COLO668 (cell line): Measurements from ENCODE around the gene FAM72A.
"Not testable (repeated sequence)": the region's sequence is repeated elsewhere in the genome, so short reads cannot be mapped to it uniquely, and the experiment has no call there.

Source experiments
- DNase-seq: peaks from one replicate; lab custom pipeline; 2025; ENCODE audit not compliant: unreplicated experiment; lab: John Stamatoyannopoulos, UW

FAM72A gene

DNA sequence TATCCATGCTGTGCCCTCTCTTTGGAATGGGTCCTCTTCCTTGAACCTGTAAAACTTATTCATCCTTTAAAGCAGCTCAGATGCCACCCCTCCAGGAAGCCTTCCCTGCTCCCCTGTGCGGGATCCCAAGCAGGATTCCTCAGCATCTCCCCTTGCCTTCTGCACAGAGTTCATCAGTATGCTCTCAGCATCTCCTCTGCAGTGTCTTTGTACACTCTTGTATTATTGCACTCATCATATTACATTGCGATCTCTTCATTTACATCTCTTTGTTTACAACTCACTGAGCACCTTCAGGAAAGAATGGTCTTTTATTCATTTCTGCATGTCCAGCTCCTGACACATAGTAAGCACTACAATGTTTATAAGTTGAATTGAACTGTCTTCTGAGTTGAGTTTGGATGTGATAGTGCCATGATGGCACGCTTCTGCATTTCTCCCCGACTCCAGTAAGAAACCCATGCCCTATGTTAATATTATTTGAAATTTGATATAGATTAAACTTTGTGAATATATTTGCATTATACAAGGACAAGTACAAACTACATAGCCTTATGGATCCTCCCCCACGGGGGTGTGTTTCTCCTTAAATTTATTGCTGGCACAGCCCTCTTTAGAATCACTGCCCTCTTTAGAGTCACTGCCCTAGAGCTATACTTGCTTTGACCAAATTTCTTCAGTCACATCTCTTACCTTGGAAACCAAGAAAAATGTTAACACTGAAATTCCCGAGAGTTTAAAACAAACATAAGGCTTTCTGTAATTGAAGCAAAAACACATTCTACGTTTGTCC lies 13.2 kb upstream of the FAM72A start:
- DNase-seq: not testable (repeated sequence)

- not testable (repeated sequence) for DNase-seq
Observed at GRCh38 chr1:206210802-206211201, 8.2 kb upstream of the FAM72A start.

DNA sequence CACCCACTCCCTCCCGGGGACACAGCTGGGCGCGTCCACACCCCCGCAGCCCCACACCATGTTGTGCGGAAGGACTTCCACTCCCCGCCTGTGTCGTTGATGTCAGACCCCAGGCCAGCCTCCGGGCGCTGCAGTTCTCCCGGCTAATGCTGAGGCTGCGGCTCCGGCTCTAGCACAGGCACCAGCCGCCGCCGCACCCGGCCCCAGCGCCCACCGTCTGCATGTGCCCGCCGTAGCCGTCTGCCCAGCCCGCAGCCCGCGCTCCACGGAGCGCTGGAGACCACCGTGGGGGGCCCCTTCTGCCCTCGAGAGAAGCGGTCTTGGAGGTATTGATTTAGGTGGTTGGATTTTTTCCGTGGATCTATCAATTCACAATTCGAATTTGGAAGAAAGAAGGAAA lies 2.9 kb upstream of the FAM72A start:
- DNase-seq: not testable (repeated sequence)

DNA sequence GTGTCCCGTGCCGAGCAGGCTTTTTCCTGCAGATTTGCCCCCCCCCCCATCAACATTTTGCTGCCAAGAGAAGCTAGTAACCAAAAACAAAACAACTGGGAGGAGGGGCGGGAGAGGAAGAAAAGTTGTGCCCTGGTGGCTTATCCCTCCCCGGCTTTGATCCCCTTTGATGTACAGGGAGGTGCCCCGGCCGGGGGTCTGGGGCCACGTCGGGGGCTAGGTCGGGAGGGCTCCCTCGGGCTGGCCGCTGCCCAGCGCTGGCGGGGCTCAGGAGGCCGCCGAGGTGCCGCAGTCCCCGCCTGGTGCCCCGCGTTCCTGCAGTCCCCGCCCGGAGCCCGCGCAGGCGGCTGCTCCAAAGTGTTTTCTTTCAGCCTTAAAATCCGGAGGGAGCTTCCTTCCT lies 2.2 kb upstream of the FAM72A start:
- not testable (repeated sequence) for DNase-seq

DNA sequence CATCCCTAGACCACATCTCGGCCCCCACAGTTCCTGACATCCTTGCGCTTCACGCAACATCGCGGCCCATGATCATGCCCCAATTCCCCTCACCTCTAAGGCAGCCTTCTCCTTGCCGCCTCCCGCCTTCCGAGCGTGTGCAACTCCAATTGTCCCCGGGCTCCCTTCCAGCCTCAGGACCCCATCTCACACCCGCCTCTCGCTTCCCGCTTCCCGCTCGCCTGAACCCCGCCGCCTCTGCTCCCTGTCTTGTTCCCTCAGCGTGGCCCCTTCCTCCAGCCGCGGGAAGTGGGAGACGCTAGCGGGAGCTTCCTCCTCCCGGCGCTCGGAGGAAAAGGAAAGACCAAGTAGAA lies 1.5 kb upstream of the FAM72A start:
- DNase-seq: not testable (repeated sequence)

DNA sequence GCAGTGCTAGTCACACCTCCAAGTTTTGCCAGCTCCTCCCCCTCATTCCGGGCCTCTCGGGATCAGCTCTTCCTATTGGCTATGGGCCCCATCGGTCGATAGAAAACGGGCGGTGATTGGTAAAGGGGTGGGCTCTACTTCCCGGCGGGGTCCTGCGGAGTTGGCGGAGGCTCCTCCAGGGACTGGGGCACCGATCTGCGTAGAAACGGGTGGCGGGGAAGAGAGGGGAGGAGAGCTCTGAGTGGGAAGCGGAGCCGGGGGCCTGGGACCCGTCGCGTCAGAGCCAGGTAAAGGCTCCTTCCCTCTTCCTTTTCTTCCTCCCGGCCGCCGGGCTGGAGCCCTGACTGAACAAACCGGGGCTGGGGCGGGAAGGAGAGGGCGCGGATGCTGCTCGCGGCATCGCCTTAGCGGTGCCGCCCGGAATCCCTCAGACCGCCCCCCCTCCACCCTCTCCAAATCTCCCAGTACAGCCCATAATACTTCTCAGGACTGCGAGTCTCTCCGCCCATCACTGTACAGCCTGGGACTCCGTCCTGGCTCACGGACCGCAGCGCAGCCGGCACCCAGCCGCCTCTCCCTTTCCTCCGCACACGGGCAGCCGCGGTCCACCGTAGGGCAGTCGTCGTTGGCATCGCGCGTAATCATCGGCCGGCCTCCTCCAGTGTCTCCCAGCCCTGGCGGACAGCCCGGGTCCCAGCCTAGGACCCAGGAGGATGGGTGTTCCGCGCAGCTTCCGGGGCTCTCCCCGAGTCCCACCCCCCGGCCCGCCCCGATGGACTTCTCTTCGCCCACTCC lies 922 bp upstream of the FAM72A start, which contains the start of gene SRGAP2:
Gene SRGAP2 (plus strand): TSS at position 178 of the 795 bp plus-strand sequence. CDS start 2,430 bp downstream, outside the sequence.
- DNase-seq: peak; percentile 55

- DNase-seq: not testable (repeated sequence)
Observed at GRCh38 chr1:206196748-206197424, 5.8 kb downstream of the FAM72A start.

GRCh38 chr1:206195182-206195581 lies 7.5 kb downstream of the FAM72A start:
- DNase-seq: not testable (repeated sequence)

- DNase-seq: not testable (repeated sequence)
Observed at GRCh38 chr1:206186826-206187225, 15.8 kb downstream of the FAM72A start.

GRCh38 chr1:206185778-206186177 lies 16.9 kb downstream of the FAM72A start:
- DNase-seq: not testable (repeated sequence)

DNA sequence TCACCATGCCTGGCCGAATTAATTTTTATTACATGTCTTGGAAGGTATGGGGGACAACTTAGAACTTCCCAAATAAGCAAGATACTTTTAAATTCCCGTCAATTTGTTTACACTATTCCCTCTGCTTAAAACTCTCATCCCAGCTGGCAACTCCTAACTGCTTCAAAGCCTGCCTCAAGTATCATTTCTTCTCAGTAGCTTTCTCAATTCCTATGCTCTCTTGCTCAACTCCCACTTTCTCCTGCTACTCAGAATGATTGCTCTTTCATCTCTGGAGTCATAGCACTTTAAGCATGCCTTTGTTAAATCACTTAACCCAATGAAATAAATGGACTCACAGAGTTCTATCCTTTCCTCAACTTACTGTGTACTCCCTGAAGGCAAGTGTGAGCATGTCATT lies 18.9 kb downstream of the FAM72A start:
- not testable (repeated sequence) for DNase-seq

GRCh38 chr1:206182368-206183317 lies 20.0 kb downstream of the FAM72A start:
- not testable (repeated sequence) for DNase-seq

DNA sequence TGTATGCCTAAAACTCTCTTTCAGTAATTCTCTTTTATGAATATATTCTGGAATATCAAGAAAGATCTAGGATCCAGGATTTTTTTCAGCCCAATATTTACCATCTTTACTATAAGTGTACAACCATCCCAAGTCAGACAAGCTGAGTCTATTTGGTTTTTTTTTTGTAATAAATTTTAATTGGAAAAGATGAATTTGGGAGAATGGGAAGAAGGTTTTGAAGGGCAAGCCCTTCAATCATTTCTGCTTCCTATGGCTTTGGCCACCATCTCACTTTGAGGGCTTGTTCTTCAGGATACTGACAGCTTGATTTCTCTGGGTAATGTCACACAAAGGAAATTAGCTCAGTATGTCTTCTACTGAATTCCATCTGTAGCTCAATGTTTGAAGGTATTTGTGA lies 23.0 kb downstream of the FAM72A start:
- DNase-seq: not testable (repeated sequence)

GRCh38 chr1:206178061-206178989 lies 24.3 kb downstream of the FAM72A start:
- not testable (repeated sequence) for DNase-seq

DNA sequence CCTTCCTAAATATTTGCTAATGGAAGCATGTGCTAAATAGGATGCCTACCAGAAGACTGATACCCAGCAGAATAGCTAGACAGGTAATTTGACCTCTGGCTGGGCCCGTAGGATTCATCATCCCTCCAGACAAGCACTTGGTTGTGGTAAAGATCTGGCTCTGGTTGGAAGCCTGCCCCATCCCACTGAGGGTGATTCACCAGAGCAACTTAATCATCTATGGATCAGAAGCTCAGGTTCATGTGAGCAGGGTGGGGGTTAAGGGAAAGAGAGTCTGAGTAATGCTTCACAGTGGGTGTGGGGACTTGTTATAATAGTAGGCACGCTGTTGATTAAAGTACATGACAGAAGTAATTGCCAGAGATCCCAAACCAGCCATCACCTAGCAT lies 26.5 kb downstream of the FAM72A start:
- DNase-seq: not testable (repeated sequence)

- not testable (repeated sequence) for DNase-seq
Observed at GRCh38 chr1:206175459-206176113, 27.1 kb downstream of the FAM72A start.

- DNase-seq: not testable (repeated sequence)
Observed at GRCh38 chr1:206174182-206174868, 28.3 kb downstream of the FAM72A start.

- not testable (repeated sequence) for DNase-seq
Observed at GRCh38 chr1:206173110-206173719, 29.4 kb downstream of the FAM72A start.
